Measurements from ENCODE around the gene MKRN3.

DNA sequence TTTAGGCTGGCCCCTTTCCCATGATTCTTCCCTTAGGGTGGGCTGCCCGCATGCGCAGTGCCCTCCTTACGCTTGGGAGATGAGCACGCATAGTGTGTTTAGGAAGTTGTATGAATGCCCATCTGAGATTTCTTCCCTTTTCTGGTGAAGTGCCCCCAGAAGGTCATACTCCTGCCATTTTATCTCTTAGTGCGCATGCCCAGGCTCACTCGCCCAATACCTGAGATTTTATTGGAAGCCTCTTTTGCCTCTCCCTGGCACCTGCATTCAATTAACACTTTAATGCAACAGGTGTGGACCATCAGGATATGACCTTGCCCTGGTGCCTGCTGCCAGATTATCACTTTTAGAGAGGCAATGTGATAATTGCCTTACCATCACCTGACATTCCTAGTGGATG, 36.6 kb downstream of the MKRN3 start:
- TF ChIP-seq POLR2AphosphoS5 (IDR thresholded peaks at IDR 0.05; ENCODE audit: low read depth, low read length) (no peak), CTCF (IDR thresholded peaks at IDR 0.05) (no peak), REST (IDR thresholded peaks at IDR 0.05; ENCODE audit: insufficient read depth in 1 of 2, low read depth in 2 of 2, low read length in 1 of 2) (no peak)

Measured in Panc1 (cell line).